GM20431 (cell line): ENCODE measurements around the gene TEX2.

ENCODE experiments used
- in situ Hi-C: fragments of 300-500 bp; cut with MseI, MboI; formaldehyde crosslinking; loops from one replicate; pipeline ENCODE4 v1.15.0; 2020; ENCODE audit warnings: low sequenced_read_pairs; ENCODE audit not compliant: unreplicated experiment

The TEX2 gene

DNA sequence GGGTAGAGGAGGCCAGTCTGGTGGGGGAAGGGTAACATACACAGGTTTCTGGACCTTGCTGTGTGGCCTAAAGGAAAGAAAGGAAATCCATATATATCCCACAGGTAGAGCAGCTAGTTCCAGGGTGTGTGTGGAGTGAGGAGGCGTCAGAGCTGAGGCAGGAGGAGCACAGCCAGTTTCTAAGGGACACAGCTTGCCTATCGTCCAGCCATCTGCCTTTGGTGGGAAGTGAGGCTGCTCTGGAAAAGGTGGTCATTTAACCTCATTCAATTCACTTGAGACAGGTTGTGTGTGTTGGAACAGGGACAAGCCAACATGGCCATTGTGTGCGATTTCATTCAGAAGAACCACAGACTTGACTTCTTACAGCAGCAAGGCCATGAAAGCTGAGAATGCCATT, 96.2 kb downstream of the TEX2 start:
- in situ Hi-C loops: loop anchor here (10.0 kb wide), 1 partner anchor 118 kb away; no protein-coding TSS in a partner anchor

DNA sequence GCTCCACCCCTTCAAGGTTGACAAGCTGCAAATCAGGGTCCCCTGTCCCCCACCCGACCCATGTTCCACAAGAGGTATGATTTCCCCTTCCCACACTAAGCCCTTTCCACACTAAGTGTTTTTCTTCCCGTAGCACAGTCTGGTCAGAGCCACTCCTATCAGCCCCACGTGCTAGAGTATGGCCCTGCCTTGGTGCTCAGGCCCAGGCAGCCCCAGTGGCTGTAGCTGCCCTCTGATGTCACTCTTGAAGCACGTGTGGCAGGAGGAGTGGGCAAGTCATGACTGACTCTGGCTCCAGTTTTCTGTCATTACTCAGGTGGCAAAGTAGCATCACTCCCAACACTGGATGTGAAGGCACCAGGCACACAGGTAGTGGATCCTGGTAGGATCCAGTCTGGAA, 97.7 kb downstream of the TEX2 start:
- in situ Hi-C loops: loop anchor here (10.0 kb wide), 1 partner anchor 119 kb away; no protein-coding TSS in a partner anchor

DNA sequence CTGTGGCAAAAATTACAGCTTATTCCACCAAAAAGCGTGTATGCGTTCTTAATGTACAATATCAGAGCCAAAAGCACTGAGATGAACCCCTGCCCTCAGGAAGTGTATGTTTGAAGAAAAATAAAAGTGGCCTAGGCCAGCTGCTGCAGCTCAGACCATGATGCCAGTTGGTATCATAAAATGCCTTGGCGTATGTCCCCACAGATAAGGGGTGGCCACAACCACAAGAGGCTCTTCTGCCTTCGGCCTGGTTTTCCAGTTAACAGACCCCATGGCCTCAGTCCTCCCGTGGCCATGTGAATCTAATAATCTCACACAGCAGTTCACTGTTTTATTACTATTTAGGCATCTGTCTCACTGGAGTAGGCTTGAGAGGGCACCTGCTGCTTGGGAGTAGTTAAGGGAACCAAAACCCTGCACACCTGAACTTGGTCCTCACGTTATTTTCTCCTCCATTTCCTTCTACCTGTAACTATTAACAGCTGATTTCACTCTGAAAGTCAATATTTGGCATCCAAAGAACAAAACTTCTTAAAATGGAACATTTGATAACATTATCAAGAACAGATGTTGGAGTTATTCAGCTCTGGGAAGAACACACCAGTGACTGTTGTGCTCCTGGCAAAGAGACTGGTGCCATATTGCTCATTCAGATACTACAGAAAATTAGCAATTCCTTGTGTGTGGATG, 98.3 kb downstream of the TEX2 start:
- in situ Hi-C loops: loop anchor here (10.0 kb wide), 1 partner anchor 120 kb away; no protein-coding TSS in a partner anchor

DNA sequence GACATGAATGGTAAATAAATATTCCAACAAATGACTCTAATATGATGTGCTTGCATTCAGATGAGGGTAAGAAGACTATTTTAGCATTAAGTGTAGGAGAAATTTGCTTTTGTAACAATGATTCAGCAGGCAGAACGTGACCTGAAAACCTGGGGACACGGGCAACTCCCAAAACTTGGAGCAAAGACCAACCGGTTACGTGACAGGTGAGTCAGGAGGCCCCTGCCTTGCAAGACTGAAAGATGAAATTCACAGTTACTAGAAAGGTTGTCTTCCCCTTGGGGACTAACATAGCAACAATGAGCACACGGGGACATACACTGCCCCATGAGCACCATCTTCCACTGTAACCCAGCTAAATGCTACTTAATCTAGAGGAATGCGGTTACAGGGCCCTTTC, 99.6 kb downstream of the TEX2 start:
- in situ Hi-C loops: loop anchor here (10.0 kb wide), 1 partner anchor 121 kb away; no protein-coding TSS in a partner anchor

DNA sequence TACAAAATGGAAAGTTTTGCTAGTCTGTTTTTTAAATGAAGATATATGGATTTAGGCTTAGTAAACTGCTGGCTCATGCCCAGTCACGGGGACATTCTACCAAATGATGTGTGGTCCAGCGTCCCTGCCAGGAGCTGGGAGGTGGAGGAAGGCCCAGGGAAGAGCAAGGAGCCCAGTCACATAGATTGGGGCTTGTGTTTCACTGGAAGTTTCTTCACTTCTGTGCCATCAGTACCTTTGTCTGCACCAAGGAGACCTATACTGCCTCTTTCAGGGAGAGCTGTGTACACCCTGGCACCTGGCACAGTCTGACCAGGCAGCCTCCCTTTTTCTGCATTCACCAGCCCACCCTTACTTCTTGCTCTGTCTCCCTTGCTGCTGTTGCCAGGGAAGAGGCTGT, 100.5 kb downstream of the TEX2 start:
- in situ Hi-C loops: loop anchor here (10.0 kb wide), 1 partner anchor 122 kb away; no protein-coding TSS in a partner anchor

DNA sequence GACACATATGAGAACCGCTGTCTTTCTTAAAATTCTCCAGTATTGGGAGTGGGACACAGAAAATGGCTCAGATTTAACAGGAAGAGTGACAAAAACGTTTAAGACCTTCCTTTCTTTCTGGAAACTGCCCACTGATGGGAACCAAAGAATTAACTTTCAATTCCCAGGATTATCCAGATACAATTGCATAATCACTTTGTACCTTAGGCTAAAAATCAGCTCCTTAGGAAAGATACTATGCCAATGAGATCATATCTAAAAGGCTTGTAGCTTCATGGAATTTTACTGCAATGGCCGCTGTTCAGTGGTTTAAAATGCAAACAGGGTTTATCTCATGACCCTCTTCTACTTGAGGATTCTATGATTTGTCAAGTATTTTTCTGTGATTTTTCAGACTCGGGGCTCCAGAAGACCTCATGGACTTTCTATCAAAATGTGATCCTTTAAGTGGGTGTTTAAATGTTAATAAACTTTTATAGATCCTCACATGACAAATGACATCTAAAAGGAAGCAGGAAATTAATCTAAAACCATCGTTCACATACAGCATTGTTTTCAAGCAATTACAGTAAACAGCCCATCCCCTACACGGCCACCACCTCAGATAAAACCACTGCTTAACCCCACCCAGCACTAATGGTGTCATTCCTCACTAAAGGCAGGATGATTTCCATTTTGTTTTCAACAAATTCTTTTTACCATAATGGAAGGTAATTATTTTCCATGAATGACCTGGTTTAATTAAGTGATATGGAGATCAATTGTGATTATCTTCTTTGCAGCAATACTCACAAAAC, 101.5 kb downstream of the TEX2 start:
- in situ Hi-C loops: loop anchor here (10.0 kb wide), 1 partner anchor 123 kb away; no protein-coding TSS in a partner anchor

DNA sequence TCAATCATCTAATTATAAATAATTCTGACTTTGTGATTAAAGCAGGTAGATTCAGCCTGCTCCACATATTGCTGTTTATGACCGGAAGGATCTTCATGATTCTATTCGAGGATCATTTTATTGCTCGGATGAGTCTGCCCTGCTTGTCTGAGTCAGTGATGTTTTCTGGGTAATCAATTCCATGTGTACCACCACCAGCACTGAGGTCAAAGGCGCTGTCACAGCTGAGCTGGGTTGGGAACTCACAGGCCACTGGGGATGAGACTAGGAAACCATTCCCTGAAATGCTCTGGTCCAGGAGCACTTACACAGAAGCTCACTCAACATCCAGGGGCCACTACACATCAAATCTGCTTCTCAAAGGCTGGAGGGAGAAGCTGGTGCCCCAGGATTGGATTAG, 102.7 kb downstream of the TEX2 start:
- in situ Hi-C loops: loop anchor here (10.0 kb wide), 1 partner anchor 124 kb away; no protein-coding TSS in a partner anchor

DNA sequence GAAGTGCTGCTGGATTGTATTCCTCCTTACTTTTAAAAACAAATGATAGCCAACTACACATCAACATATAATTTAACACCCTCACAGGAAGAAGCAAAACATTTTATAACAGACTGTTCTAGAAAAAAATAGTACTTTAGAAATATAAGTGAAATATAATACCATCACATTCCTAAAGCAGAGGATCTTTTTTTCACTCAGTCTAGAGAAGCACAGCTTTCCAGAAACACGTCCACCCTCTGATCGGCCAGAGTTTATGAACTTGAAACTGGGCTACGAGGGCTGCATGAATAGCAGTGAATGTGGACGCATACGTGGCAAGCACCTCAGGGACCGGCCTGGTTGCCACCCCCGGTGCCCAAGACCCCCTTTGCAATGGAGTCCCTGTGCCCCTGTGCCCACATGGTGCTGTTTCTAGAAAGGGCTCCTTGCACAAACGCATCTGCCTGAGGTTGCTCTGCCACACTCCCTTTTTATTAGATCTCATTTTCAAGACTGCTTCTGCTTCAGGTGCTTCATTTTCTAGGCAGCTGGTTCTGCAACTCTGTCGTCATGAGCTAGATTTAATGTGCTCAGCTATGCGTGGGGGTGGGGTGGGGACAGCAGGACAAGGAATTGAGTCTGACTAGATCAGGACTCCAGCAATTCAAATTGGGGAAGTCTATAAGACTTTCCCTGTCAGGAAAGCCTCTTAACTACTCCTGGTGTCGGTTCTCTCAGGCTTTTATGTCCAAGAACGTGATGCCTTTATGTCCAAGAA, 104.0 kb downstream of the TEX2 start:
- in situ Hi-C loops: no loop called here

DNA sequence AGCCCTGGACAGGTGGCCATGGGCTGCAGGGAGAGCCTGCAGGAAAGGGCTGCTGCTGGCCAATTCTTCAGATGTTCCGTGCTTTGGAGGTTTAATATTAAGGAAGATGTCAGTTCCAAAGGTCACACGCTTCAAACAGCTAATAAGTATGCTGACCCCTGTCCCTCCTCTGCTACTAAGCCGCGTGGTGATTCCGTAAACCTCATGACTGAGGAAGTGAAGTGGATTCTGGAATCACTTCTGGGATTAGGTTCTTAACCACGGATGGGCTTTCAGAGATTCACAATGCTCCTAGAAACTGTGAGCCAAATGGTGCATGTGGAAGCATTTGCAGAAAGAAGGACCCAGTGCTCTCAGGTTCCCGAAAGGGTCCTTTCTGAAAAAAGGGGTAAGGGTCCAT, 104.7 kb downstream of the TEX2 start:
- in situ Hi-C loops: no loop called here

DNA sequence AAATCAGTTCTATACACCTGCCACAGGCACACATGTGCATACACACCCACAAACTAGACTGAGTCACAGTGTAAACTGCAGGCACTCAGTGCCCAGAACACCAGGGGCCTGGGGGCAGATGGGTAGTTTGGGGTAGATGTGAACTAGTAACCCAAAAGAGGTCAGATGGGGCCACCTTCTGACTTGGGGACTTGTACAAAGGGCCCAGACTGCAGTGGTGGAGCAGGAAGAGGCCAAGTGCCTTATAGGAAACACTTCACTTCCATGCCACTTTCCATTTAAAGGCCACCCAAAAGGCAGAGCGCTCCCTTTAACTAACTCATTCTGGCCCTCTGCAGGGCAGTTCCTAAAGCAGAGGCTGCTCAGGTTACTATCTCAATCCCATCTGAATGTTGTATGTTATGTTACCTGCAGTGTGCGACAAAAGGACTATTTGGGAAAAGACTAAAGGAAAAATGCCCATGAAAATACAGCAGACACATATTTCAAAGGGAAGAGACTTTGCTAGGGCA, 105.3 kb downstream of the TEX2 start:
- in situ Hi-C loops: no loop called here

DNA sequence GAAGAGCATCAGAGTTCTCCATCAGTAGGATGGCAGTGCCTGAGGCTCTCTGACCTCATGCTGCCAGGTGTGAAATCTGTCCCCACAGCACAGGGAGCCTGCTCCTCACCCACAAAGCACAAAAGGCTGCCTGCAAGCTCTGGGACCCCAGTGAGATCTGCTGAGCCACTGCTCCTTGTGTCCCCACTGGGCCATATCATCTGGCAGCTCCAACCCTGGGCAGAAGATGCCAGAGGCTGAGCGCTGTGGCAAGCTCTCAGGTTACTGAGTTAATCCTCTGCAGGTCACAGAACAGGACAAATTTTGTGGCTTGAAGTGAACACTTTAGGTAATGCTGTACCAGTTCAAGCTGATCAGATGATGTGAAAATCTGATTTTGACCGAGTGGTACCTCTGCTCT, 106.4 kb downstream of the TEX2 start:
- in situ Hi-C loops: no loop called here

DNA sequence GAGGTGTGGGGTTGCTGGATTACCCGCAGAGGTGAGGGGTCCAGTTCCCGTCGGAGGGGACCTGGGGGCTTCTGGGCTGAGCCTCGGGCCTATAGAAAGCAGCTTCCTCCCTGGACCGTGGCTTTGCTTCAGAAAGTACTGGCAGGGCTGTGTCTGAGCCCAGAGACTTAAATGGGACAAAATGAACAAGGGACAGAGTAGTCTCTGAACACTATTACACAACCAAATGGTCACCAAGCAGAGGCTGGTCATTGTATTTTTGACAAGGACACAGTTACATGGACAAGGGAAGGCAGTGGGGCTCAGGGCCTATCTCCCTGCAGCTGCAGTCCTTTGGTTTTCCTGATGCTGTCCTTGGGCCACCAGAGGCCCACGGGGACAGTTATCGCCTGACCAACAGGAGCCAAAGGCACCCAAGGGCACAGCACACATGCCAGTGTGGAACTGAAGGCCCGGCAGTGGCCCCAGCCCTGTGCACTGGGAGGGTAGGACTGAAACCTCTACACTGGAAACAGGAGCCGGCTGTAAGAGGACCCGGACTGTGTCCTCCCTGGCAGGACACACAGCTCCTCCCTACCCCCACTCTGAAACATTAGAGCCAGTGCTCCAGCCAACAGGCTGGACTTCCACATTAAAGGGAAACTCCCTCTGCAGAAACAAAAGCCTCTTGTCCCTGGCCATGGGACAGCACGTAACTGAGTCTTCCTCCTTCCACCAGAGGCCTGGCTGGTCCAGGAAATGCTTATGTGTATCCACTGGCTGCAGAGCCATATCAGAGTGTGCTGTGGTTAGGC, 107.1 kb downstream of the TEX2 start:
- in situ Hi-C loops: no loop called here

DNA sequence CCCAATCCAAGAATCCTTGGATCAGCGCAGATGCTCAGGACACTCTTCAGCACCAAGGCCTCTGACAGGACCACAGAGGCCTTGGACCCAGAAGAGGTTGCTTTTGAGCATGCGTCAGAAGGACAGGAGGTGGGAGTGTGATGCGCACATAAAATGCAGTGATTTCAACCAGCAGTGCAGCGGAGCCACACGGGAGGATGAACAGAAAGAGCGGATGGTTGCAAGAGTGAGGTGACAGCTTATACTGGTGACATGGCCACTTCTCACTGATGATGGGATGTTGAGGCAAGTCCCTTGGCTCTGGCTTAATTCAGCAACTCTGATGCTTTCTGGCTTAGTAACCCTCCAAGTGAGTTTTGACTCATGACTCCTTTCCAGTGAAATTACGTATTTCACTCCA, 107.9 kb downstream of the TEX2 start:
- in situ Hi-C loops: no loop called here

DNA sequence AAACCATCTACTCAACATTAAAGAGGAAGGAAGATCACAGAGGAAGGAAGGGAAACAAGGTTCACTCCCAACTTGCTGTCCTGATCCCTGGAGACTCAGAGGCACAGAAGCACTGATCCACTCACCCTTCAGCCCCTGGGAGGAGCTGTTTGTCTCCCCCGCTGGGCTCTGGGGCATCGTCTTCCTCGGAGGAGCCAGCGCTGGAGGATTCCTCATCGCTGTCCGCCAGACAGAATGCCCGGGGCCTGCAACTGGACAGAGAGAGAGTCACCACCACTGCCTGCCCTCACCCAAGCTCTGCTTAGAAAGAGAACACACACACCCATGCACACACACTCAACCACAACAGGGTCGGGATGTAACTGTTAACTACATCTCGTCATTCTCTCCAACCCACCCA, 108.3 kb downstream of the TEX2 start:
- in situ Hi-C loops: no loop called here

DNA sequence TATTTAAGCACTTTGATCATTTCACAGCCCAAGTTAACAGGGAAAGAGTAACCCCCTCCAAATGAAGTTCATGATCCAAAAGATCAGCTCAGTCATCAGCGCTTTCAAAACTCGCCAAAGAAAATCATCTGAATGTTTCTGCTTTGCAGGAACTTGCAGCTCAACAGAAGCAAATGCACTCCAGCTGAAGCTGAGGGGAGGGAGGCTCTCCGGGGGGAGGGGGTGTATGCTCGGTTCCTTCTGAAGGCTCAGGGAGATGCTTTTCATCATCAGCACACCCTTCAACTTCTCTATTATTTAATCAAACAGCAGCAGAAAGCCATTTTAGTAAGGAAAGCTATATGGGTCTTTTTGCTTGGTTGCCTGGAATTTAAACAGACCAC, 108.8 kb downstream of the TEX2 start:
- in situ Hi-C loops: no loop called here

DNA sequence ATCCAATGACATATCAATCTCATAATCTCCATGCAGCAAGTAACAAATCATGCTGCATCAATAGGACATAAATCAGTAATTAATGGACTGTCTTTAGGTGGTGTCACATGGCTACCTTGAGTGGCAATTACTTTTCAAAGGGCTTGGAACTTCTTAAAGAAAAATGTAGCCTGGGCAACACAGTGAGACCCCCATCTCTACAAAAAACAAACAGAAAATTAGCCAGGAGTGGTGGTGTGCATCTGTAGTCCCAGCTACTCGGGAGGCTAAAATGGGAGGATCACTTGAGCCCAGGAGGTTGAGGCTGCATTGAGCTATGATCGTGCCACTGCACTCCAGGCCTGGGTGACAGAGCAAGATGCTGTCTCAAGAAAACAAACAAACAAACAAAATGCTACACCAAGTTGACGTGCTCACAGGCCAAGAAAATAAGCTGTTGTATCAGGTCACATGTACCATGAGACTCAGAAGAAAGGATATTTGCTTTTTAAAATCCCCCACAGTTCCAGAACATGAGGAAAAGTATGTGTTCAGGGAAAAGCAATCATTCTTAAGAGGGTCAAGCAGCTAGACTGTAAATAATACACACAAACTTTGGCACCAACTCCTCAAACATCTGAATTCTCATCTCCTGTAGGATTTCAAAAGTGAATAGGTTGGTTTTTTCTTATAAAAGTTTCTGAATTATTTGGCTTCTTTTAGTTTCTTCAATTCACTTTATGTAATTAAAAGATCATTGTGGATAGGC, 109.3 kb downstream of the TEX2 start:
- in situ Hi-C loops: no loop called here

DNA sequence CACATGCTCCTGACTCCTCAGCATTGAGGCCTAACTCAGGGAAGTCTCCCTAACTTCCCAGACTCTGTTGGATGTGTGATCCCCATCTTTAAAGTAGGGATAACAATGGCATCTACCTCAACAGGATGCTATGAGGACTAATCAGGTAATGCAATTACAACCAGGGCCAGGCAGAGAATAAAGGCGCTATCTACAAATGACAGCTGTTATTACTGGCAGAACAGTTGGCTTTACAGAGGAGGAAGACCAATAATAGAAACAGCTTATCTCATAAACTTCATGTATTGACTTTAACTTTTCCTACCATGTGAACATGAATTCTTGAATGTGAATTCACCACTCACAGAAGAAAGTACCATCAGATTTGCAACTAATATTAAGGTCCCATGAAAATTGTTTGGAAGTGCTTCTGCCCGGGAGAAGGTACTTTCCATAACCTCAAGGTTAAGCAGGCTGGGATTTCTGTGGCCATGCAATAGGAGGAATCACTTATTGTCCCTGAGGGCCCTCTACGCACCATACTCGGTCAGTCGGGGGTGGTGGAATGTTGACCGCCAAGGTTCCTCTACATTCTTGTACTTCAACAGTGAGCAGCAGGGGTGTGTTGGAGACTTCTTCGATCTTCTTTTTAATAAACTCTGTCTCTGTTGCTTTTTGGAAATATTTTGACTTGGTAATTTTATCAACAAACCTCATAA, 110.5 kb downstream of the TEX2 start:
- in situ Hi-C loops: no loop called here

DNA sequence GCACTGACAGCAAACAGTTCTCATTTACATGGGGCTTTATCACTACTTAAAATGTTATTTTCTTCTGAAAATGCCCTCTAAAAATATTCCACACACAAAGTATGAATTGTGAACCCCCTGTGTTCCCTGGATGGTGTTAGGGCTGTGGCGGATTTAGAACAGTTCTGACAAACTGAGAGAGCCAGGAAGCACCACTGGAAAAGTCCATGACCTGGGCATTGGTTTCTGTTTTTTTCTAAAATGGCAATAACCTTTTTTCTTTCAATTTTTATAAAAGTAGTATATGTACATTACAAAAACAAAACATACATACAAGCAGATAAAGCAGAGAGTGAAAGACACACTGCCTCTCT, 112.1 kb downstream of the TEX2 start:
- in situ Hi-C loops: no loop called here
